HepG2 (cell line): Measurements from ENCODE around the gene ARHGAP26. TPM values are rescaled to one million over a fixed set of nuclear protein-coding genes. Genes with fewer than 3 reads are reported as not detected.
A peak's percentile ranks its signal among the peaks of the same experiment; 100 is the strongest.

Experiments used
- ATAC-seq: fragments of 200-7000 bp; cut with Tn5 transposase; 3 replicates; pipeline ENCODE4 v1.9.1; 2020; ENCODE audit warnings: mild to moderate bottlenecking, moderate library complexity
- BruUV-seq: library from RNA; stranded (reverse); fragments of 400-500 nt; replicated peaks from 2 replicates; lab custom pipeline; 2021; lab: Mats Ljungman, UMichigan
- CTCF ChIA-PET: fragments of 300-600 bp; formaldehyde crosslinking; extraction: SDS; loops from one replicate; lab custom pipeline; 2021; ENCODE audit warnings: low total read pairs, inconsistent platforms, low intra/inter-chr PET ratio; lab: Yijun Ruan, JAX
- POLR2A ChIA-PET: fragments of 350-600 bp; sonication (Branson Sonifier 250); formaldehyde crosslinking; loops from one replicate; lab custom pipeline; 2020; ENCODE audit warnings: antibody characterized with exemption, inconsistent platforms; lab: Yijun Ruan, JAX
- DNase-seq: peaks from one replicate; pipeline ENCODE4 v3.0.0-alpha.2; 2015; ENCODE audit warnings: low spot score
- FAIRE-seq: peaks from 3 replicates; lab custom pipeline; 2011; peaks lifted over from hg19 to GRCh38; lab: Jason Lieb, UNC
- H2AFZ ChIP-seq: one replicate; pipeline ENCODE4 v1.6.1; 2011; ENCODE audit warnings: low read length, inconsistent platforms
- H3K27ac ChIP-seq: fragments of 300-600 bp; 3 replicates; pipeline ENCODE4 v1.8.0; 2011; ENCODE audit warnings: mixed run types, mild to moderate bottlenecking, mixed read lengths, low read length, inconsistent platforms; ENCODE audit not compliant: insufficient read depth; ENCODE audit errors: extremely low read length
- H3K27me3 ChIP-seq, 2 experiments: fragments of 200-600 bp in 1 of 2; 2 replicates in 1 of 2; 3 replicates in 1 of 2; pipeline versions ENCODE4 v1.6.0 to v1.8.0; 2011; ENCODE audit warnings: low read length in 2 of 2, mild to moderate bottlenecking in 2 of 2, moderate library complexity in 2 of 2, inconsistent platforms in 1 of 2; ENCODE audit not compliant: insufficient read depth in 2 of 2, control insufficient read depth in 1 of 2
- H3K36me3 ChIP-seq, 2 experiments: fragments of 200-600 bp in 1 of 2; replicated peaks in 1 of 2; 2 replicates in 1 of 2; 3 replicates in 1 of 2; pipeline versions ENCODE4 v1.5.1 to v1.8.0; 2011; ENCODE audit warnings: low read length in 2 of 2, inconsistent platforms in 1 of 2; ENCODE audit not compliant: insufficient read depth in 2 of 2, control insufficient read depth in 1 of 2
- H3K4me1 ChIP-seq: 2 replicates; pipeline ENCODE4 v1.5.1; 2012; ENCODE audit warnings: low read length, inconsistent platforms; ENCODE audit not compliant: insufficient read depth
- H3K4me2 ChIP-seq: 2 replicates; pipeline ENCODE4 v1.6.0; 2011; ENCODE audit warnings: low read depth, low read length, inconsistent platforms
- H3K4me3 ChIP-seq, 3 experiments: fragments of 200-600 bp in 1 of 3; sonication (generic), shearing (Covaris generic) in 1 of 3; replicated peaks in 1 of 3; 2 replicates each; pipeline ENCODE4 v1.5.1; 2011 to 2016; ENCODE audit warnings: low read length in 3 of 3, inconsistent platforms in 2 of 3, low read depth in 2 of 3, mild to moderate bottlenecking in 2 of 3, control low read depth in 1 of 3, mixed read lengths in 1 of 3; ENCODE audit not compliant: insufficient read depth in 1 of 3
- H3K79me2 ChIP-seq: one replicate; pipeline ENCODE4 v1.6.1; 2011; ENCODE audit warnings: low read length, inconsistent platforms; ENCODE audit not compliant: insufficient read depth
- H3K9ac ChIP-seq: 2 replicates; pipeline ENCODE4 v1.6.0; 2011; ENCODE audit warnings: mild to moderate bottlenecking, low read depth, low read length, inconsistent platforms; ENCODE audit not compliant: insufficient read depth
- H3K9me3 ChIP-seq: 2 replicates; pipeline ENCODE4 v1.5.1; 2012; ENCODE audit warnings: mild to moderate bottlenecking, low read length
- H4K20me1 ChIP-seq: 2 replicates; pipeline ENCODE4 v1.6.0; 2011; ENCODE audit warnings: inconsistent platforms, mild to moderate bottlenecking, low read length, moderate library complexity; ENCODE audit not compliant: insufficient read depth
- ATAD3A ChIP-seq: sonication (generic); formaldehyde crosslinking; IDR thresholded peaks from 2 replicates; pipeline ENCODE4 v1.4.0; 2020; ENCODE audit warnings: missing genetic modification reagents
- EP300 ChIP-seq, 3 experiments: sonication (generic) in 1 of 3; formaldehyde crosslinking in 1 of 3; IDR thresholded peaks; 2 replicates each; pipeline versions ENCODE4 v1.5.1 to v1.6.1; 2011 to 2020; ENCODE audit warnings: low read depth in 2 of 3, low read length in 2 of 3, borderline replicate concordance in 1 of 3, improper control_type of control experiment in 1 of 3, mild to moderate bottlenecking in 1 of 3, missing genetic modification reagents in 1 of 3, moderate library complexity in 1 of 3
- IRF2 ChIP-seq: IDR thresholded peaks from 2 replicates; pipeline ENCODE4 v1.6.1; 2018; ENCODE audit warnings: missing genetic modification reagents, missing compliant biosample characterization
- KMT2A ChIP-seq: sonication (generic); formaldehyde crosslinking; IDR thresholded peaks from 2 replicates; pipeline ENCODE4 v1.4.0; 2020; ENCODE audit warnings: missing genetic modification reagents
- MAFF ChIP-seq: IDR thresholded peaks from 2 replicates; pipeline ENCODE4 v1.6.1; 2011; ENCODE audit warnings: low read depth, low read length, improper control_type of control experiment
- MAFK ChIP-seq, 2 experiments: IDR thresholded peaks in 1 of 2; conservative IDR thresholded peaks in 1 of 2; 2 replicates each; pipeline ENCODE4 v1.6.1; 2011; ENCODE audit warnings: improper control_type of control experiment in 2 of 2, low read length in 2 of 2
- SIX4 ChIP-seq: sonication (generic); formaldehyde crosslinking; IDR thresholded peaks from 2 replicates; pipeline ENCODE4 v1.4.0; 2020; ENCODE audit warnings: missing genetic modification reagents
- SP4 ChIP-seq: sonication (generic); formaldehyde crosslinking; IDR thresholded peaks from 2 replicates; pipeline ENCODE4 v1.8.1; 2023; ENCODE audit warnings: mild to moderate bottlenecking, missing genetic modification reagents
- UBTF ChIP-seq: sonication (generic); formaldehyde crosslinking; IDR thresholded peaks from 2 replicates; pipeline ENCODE4 v1.4.0; 2020; ENCODE audit warnings: mild to moderate bottlenecking, missing genetic modification reagents
- ZC3H13 ChIP-seq: sonication (generic); formaldehyde crosslinking; IDR thresholded peaks from 2 replicates; pipeline ENCODE4 v1.8.1; 2023; ENCODE audit warnings: mild to moderate bottlenecking, missing genetic modification reagents, moderate library complexity
- ZNF354B ChIP-seq: sonication (generic); formaldehyde crosslinking; IDR thresholded peaks from 2 replicates; pipeline ENCODE4 v1.8.0; 2022; ENCODE audit warnings: mild to moderate bottlenecking, missing genetic modification reagents
- WGBS: methylation state at CpG from one replicate; pipeline ENCODE4 v1.1.6; 2017; ENCODE audit warnings: low lambda C conversion rate; 5-methylcytosine and 5-hydroxymethylcytosine counted together
- in situ Hi-C: cut with HindIII; loops from 2 replicates; pipeline ENCODE4 v1.10.0; 2017; ENCODE audit warnings: low pct_unique_long_range_greater_than_20kb; ENCODE audit not compliant: extremely low pct_ligation_motif_present
- intact Hi-C: fragments of 100-400 bp; cut with micrococcal nuclease; formaldehyde crosslinking; loops from one replicate; pipeline ENCODE4 v1.10.0; 2022; ENCODE audit not compliant: unreplicated experiment
- polyA plus RNA-seq, 8 experiments: library from polyadenylated mRNA; depleted of rRNA in 3 of 8; stranded (reverse) in 7 of 8; unstranded in 1 of 8; fragments of >200 nt; fragmentation: Illumina TruSeq in 4 of 8; extraction: Trizol in 4 of 8; gene quantifications; 2 replicates each; pipeline versions ENCODE4 v1.2.1 to v1.2.3, GENCODE V29; 2011 to 2016; ENCODE audit warnings: low read depth in 4 of 8, missing spikeins in 1 of 8, mixed read lengths in 1 of 8; ENCODE audit not compliant: insufficient read depth in 1 of 8
- total RNA-seq, 5 experiments: library from RNA; depleted of rRNA; stranded (reverse); fragments of >200 nt; fragmentation: Illumina TruSeq; extraction: Trizol; gene quantifications; 2 replicates each; pipeline ENCODE4 v1.2.3, GENCODE V29; 2016; ENCODE audit warnings: low read depth in 1 of 5

Gene ARHGAP26
- total and polyA plus RNA-seq, 2 of the 13 experiments (the other 11 are each of a cell fraction or from before 2014, with no cell fraction given) = 9.6 to 18.2 TPM

- no peak overlapping the region for H3K9ac ChIP-seq
- H4K20me1 ChIP-seq = no peaks in the 10 kb centered on the region
- TF ChIP-seq MAFK (conservative IDR thresholded peaks at IDR 0.05 in 1 of 2, IDR thresholded peaks at IDR 0.05 in 1 of 2; ENCODE audit: low read length in 2 of 2) (peak in 1 of 2 experiments; percentile 38; a peak in 2 of 4 replicates), MAFF (0 out of 2 replicates have a peak, but pooled peaks have one; percentile 8), SIX4 (no peak)
- no peak overlapping the region for H3K4me2 ChIP-seq
- CTCF ChIA-PET = no interaction called here
- intact Hi-C loops (no loop called here), in situ Hi-C loops (no loop called here)
- WGBS = 99% methylated on average over 5 of the region's 5 CpGs
- H3K9me3 ChIP-seq = no peaks in the 10 kb centered on the region
- FAIRE-seq (no peak), DNase-seq (no peak), ATAC-seq (no peak)
- H3K79me2 ChIP-seq = no peaks in the 10 kb centered on the region
- no peak overlapping the region for H2AFZ ChIP-seq
- BruUV-seq = no TSS peak
- H3K36me3 ChIP-seq = peaks cover 0 to 9% of the 10 kb centered on the region in 2 experiments; a peak in 2 of 5 replicates
- H3K4me1 ChIP-seq = peaks cover 13% of the 10 kb centered on the region
- no peak overlapping the region for H3K4me3 ChIP-seq
- no peaks in the 10 kb centered on the region for H3K27me3 ChIP-seq
- POLR2A ChIA-PET = no interaction called here
- no peak overlapping the region for H3K27ac ChIP-seq
Measured at GRCh38 chr5:143120460-143121134, 350.4 kb downstream of the ARHGAP26 start.

- Histone ChIP-seq H3K9ac (no peak overlapping the region), H3K9me3 (no peaks in the 10 kb centered on the region), H3K36me3 (peaks cover 0 to 9% of the 10 kb centered on the region in 2 experiments; a peak in 2 of 5 replicates), H4K20me1 (no peaks in the 10 kb centered on the region), H3K4me2 (no peak overlapping the region), H3K27me3 (no peaks in the 10 kb centered on the region), H3K79me2 (no peaks in the 10 kb centered on the region), H2AFZ (no peak overlapping the region), H3K4me1 (peaks cover 13% of the 10 kb centered on the region), H3K4me3 (no peak overlapping the region), H3K27ac (no peak overlapping the region)
- no peak for ATAC-seq
- in situ Hi-C loops = no loop called here
- no TSS peak for BruUV-seq
- 93% methylated on average over 3 of the region's 3 CpGs for WGBS
- CTCF ChIA-PET = no interaction called here
- TF ChIP-seq ZNF354B (CRISPR knock-in tag) = no peak
- TF ChIP-seq ZC3H13 = no peak
- TF ChIP-seq UBTF (CRISPR knock-in tag) = no peak
- TF ChIP-seq IRF2 (CRISPR knock-in tag) = no peak
- no peak for TF ChIP-seq SP4 (CRISPR knock-in tag)
- no peak for TF ChIP-seq EP300 (IDR thresholded peaks at IDR 0.05; ENCODE audit: low read depth in 2 of 2, low read length in 2 of 2)
- no peak for TF ChIP-seq EP300 (CRISPR knock-in tag; IDR thresholded peaks at IDR 0.05; ENCODE audit: borderline replicate concordance)
- TF ChIP-seq ATAD3A (CRISPR knock-in tag) = no peak
- no peak for TF ChIP-seq KMT2A (CRISPR knock-in tag)
- DNase-seq = no peak
- FAIRE-seq = no peak
- POLR2A ChIA-PET = no interaction called here
- intact Hi-C loops = no loop called here
Measured at GRCh38 chr5:143121135-143121475, 350.9 kb downstream of the ARHGAP26 start.
